PC-9 (cell line): ENCODE results near the gene ZBTB21.

ENCODE experiments used
- CTCF ChIP-seq: fragments of 200-600 bp; sonication (generic); conservative IDR thresholded peaks from 2 replicates; pipeline ENCODE4 v1.6.1; 2017; ENCODE audit warnings: mixed run types, antibody characterized with exemption, mild to moderate bottlenecking, moderate library complexity
- EZH2 ChIP-seq: fragments of 200-600 bp; sonication (generic); IDR thresholded peaks from 2 replicates; pipeline ENCODE4 v1.8.0; 2017; ENCODE audit warnings: antibody characterized with exemption, low read depth

DNA sequence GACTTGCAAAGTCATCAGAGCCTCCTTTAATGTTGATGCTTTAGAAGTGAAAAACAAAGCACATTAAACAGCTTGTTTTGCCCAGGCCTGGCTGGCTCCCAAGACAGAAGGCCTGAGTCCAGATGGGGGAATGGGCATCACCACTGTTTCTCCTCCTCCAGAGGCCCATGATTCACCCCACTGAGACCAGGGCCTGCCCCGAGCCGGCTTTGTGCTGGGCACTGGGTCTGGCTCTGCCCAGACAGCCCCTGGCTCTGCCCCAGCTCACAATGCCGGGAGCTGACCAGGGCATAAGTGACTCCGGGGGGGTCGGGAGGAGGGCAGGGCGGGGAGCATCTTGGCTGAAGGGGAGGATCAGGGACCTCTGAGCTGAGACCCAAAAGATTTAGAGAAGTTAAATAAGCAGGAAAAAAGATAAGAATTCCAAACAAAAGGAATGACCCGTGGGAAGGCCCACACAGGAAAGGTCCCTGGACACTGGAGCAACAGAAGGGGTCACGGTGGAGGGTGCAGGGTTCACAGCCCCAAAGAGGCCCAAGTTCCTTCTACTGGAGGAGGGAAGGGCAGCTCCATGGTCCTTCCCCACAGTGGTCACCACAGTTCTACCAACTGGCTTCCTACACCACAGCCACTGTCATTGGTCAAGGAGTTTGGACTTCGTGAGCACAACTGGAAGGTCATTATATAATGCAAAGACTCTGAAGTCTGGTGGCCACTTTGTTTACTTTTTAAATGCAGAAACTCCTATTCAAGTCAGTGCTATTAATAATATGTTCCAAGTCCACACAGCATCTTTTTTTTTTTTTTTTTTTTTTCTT lies 61.9 kb downstream of the ZBTB21 start:
- TF ChIP-seq CTCF = no peak
- no peak for TF ChIP-seq EZH2
